ENCODE data around the gene ARL15.

GRCh38 chr5:53928641-53929040 is 381.7 kb downstream of the ARL15 start:
- no peak for TF ChIP-seq CTCF (IDR thresholded peaks at IDR 0.05)
- no peak for TF ChIP-seq POLR2A (IDR thresholded peaks at IDR 0.05)
